ENCODE results near the gene XPOT.

GRCh38 chr12:64497484-64497883 lies 93.3 kb downstream of the XPOT start:
- TF ChIP-seq CTCF (conservative IDR thresholded peaks at IDR 0.05; ENCODE audit: low read length), result no peak
- TF ChIP-seq EZH2phosphoT487 (IDR thresholded peaks at IDR 0.05; ENCODE audit: borderline replicate concordance), result no peak
